NCI-H526 treated with DMSO at 0.1 percent for 48 hours (cell line): ENCODE data around the gene CDH15.
"Not testable (repeated sequence)": the region's sequence is repeated elsewhere in the genome, so short reads cannot be mapped to it uniquely, and the experiment has no call there.

ENCODE experiments used
- DNase-seq: peaks from one replicate; lab custom pipeline; 2025; lab: John Stamatoyannopoulos, UW

CDH15 gene

DNA sequence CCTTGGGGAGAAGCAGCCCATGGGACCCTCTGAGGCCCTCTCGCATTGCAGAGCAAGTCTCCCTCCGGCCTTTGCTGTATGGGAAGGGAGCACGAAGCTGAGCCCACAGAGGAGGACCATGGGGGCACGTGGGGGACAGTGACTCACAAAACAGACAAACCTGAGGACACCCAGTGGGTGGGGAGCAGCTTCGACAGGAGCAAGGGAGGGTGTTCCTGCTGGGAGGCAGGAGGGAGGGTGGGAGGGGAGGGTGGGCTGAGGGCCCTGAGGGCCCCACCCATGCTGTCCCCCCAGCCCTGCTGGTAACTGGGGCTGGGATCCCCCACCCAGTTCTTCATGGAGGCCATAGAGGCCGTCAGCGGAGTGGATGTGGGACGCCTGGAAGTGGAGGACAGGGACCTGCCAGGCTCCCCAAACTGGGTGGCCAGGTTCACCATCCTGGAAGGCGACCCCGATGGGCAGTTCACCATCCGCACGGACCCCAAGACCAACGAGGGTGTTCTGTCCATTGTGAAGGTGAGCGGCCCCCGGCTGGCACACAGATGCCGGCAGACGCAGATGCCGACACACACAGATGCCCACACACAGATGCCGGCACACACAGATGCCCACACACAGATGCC lies 16.3 kb downstream of the CDH15 start:
- DNase-seq = no peak

DNA sequence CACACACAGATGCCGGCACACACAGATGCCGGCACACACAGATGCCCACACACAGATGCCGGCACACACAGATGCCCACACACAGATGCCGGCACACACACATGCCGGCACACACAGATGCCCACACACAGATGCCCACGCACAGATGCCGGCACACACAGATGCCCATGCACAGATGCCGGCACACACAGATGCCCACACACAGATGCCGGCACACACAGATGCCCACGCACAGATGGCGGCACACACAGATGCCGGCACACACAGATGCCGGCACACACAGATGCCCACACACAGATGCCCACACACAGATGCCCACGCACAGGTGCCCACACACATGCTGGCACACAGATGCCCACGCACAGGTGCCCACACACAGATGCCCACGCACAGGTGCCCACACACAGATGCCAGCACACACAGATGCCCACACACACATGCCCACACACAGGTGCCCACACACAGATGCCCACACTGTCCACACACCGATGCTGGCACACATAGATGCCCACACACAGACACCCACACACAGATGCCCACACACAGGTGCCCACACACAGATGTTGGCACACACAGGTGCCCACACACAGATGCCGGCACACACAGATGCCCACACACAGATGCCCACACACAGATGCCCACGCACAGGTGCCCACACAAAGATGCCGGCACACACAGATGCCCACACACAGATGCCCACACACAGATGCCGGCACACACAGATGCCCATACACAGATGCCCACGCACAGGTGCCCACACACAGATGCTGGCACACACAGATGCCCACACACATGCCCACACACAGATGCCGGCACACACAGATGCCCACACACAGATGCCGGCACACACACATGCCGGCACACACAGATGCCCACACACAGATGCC lies 17.2 kb downstream of the CDH15 start:
- not testable (repeated sequence) for DNase-seq

DNA sequence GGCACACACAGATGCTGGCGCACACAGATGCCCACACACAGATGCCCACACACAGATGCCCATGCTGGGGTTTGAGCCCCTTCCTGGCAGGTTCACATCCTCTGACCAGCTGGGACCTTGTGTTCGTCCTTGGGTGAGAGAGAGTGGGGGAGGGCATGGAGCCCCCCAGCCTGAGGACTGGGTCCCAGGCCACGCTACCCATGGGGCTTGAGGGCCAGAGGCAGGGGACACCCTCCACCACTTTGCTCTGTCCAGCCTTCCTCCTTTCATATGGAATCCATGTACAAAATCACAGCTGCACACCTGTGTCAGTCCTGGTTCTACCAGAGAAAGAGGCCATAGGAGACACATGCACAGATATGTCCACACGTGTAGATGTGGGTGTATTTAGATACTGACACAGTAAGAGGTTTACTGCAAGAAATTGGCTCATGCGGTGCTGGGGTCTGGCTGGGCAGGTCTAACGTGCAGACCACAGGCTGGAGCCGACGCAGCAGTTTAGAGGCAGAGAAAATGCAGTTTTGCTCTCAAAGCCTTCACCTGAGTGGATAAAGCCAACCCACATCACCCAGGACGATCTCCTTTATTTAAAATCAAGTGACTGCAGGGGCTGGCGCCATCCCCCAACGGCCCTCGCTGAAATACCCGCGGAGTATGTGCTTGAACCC lies 17.9 kb downstream of the CDH15 start:
- no peak for DNase-seq

DNA sequence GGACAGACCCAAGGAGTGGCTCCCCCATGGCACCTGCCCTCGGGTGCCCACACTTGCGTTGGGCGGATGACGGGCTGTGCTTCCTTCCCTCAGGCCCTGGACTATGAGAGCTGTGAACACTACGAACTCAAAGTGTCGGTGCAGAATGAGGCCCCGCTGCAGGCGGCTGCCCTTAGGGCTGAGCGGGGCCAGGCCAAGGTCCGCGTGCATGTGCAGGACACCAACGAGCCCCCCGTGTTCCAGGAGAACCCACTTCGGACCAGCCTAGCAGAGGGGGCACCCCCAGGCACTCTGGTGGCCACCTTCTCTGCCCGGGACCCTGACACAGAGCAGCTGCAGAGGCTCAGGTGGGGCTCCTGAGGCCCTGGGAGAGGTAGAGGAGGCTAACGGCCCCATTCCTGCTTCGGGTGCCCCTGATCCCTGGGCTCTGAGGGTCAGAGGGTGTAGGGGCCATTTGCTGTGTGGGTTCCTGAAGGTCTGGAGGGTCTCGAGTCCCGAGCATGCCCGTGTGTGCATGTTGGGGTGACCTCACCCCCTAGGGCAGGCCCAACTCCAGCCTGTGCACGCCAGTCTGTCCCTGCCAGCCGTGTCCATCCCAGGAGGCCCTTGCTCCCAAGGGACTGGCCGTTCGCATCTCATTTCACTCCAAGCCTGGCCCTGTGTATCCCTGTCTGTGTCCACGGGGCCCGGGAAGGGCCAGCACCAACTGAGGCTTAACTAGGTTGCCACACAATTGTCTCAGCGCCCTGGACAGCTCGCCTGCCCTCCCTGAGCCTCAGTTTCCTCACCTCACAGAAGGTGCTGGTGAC lies 18.8 kb downstream of the CDH15 start:
- no peak for DNase-seq

- no peak for DNase-seq
Observed at GRCh38 chr16:89191033-89191900, 19.7 kb downstream of the CDH15 start.

DNA sequence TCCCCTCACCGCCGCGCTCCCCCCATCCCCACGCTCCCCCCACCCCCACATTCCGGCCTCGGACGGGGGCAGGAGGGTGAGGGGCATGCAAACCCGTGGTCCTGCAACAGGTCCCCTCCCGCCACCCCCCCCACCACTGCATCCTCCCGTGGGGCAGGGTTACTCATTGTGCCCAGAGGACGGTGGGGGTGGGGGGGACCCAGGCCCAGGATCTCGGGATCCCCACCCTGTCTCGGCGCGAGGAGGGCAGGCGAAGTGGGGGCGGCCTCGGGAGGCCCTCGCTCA lies 20.3 kb downstream of the CDH15 start:
- no peak for DNase-seq

- DNase-seq = peak; percentile 45
Observed at GRCh38 chr16:89192186-89192955, 20.8 kb downstream of the CDH15 start.

GRCh38 chr16:89192956-89193575 lies 21.5 kb downstream of the CDH15 start:
- no peak for DNase-seq

- DNase-seq = no peak
Observed at GRCh38 chr16:89193576-89194293, 22.2 kb downstream of the CDH15 start.

DNA sequence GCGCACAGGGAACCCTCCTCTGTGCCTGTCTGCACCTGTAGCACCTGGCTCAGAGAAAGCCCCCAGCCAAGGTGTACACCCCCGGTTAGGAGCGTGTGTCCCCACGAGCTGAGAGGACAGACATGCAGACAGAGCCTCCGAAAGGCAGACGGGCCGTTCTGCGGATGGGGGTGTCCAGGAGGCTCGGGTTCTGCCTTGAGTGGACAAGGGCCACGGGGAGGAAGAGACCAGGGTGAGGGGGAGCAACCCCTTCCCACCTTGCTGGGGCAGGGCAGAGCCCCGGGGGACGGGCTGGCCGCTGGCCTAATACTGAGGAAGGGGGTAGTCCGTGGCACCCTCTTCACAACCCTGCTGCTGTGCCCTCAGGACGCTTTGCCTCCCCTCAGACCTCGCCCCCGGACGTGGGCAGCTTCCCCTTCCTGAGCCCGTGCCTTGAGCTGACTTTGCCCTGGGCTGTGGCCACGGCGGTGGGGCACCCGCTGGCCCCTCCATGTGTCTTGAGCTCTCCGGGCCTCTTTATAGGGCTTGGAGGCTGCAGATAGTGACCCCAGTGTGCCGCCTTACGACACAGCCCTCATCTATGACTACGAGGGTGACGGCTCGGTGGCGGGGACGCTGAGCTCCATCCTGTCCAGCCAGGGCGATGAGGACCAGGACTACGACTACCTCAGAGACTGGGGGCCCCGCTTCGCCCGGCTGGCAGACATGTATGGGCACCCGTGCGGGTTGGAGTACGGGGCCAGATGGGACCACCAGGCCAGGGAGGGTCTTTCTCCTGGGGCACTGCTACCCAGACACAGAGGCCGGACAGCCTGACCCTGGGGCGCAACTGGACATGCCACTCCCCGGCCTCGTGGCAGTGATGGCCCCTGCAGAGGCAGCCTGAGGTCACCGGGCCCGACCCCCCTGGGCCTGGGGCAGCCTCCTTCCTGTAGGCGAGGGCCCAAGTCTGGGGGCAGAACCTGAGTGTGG lies 23.1 kb downstream of the CDH15 start:
- no peak for DNase-seq

GRCh38 chr16:89195521-89196171 lies 24.1 kb downstream of the CDH15 start:
- no peak for DNase-seq

- DNase-seq = no peak
Observed at GRCh38 chr16:89197033-89197632, 25.6 kb downstream of the CDH15 start.

DNA sequence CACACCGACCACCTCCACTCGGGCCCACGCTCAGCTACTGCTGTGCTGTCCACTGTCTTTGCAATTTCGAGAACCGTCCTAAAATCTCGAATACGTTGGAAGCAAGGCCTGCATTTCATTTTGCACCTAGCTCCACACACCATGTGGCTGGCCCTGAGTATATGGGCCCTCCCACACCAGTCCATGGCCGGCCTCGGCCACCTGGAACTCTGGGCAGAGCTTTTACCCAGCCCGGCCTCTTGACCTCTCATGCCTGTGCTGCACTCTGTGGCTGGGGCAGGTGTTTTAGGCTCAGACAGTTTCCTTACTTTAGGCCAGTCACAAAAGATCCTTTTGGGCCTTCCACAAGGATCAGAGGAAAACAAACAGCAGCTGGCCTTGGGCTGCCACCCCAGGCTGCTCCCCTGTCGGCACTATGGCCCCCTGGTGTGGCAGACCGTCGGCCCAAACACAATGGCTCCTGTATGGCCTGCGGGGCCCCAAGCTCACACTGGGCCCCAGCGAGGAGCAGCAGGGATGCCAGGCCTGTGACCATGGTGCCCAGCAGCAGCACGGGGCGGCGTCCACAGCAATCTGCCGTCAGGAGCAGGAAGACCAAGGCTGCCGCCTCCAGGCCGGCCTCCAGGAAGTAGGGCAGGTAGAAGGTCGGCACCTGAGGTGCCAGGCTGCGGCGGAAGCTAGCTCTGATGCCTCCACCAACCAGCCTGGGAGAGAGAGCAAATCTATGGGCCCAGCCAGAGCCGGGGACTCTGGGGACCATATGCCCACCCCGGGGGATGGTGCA lies 26.3 kb downstream of the CDH15 start:
- no peak for DNase-seq

- no peak for DNase-seq
Observed at GRCh38 chr16:89198417-89199240, 27.1 kb downstream of the CDH15 start.
